ACC112 (cell line): Measurements from ENCODE around the gene KANSL1.

Experiments used
- H2AFZ ChIP-seq: fragments of 200-600 bp; sonication (generic); one replicate; pipeline ENCODE4 v1.6.0; 2017; ENCODE audit warnings: antibody characterized with exemption, low read length; ENCODE audit not compliant: unreplicated experiment
- H3K27ac ChIP-seq: fragments of 200-600 bp; sonication (generic); 2 replicates; pipeline ENCODE4 v1.5.1; 2014; ENCODE audit warnings: low read depth, mild to moderate bottlenecking, antibody characterized with exemption, low read length, moderate library complexity
- H3K27me3 ChIP-seq: fragments of 200-600 bp; sonication (generic); 2 replicates; pipeline ENCODE4 v1.6.1; 2014; ENCODE audit warnings: mild to moderate bottlenecking, antibody characterized with exemption, low read length, moderate library complexity, mixed read lengths; ENCODE audit not compliant: insufficient read depth
- H3K36me3 ChIP-seq: fragments of 200-600 bp; sonication (generic); 2 replicates; pipeline ENCODE4 v1.6.1; 2016; ENCODE audit warnings: mild to moderate bottlenecking, antibody characterized with exemption, low read length, moderate library complexity, mixed read lengths; ENCODE audit not compliant: insufficient read depth
- H3K4me1 ChIP-seq: fragments of 200-600 bp; sonication (generic); one replicate; pipeline ENCODE4 v1.6.1; 2016; ENCODE audit warnings: low read length, mixed read lengths; ENCODE audit not compliant: insufficient read depth, unreplicated experiment, control insufficient read depth
- H3K4me3 ChIP-seq: fragments of 200-600 bp; sonication (generic); 2 replicates; pipeline ENCODE4 v1.5.1; 2014; ENCODE audit warnings: mild to moderate bottlenecking, low read depth, low read length
- H3K79me2 ChIP-seq: fragments of 200-600 bp; sonication (generic); one replicate; pipeline ENCODE4 v1.6.0; 2016; ENCODE audit warnings: low read length; ENCODE audit not compliant: control insufficient read depth, unreplicated experiment, insufficient read depth

Gene KANSL1

DNA sequence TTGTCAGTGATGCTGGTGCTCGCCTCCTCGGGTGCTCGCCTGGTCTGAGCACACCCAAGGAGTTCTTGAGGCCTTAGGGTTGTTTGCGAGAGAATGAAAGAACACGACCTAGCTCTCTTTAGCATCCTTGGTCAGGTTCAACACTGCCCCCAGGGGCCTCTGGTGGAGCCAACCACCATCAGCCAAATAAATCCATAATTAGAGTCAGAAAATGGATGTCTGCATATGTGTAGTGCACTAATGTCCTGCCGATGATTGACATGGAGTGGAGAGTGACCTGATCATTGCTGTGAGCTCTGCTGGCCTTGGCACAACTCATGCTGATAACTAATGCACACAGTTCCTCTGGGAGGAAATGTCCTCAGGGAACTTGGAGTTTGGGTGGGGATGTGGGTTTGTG lies 202.3 kb downstream of the KANSL1 start:
- H3K4me1 ChIP-seq, result no peaks in the 10 kb centered on the region
- no peaks in the 10 kb centered on the region for H3K79me2 ChIP-seq
- no peak overlapping the region for H3K27ac ChIP-seq
- no peaks in the 10 kb centered on the region for H3K27me3 ChIP-seq
- no peak overlapping the region for H2AFZ ChIP-seq
- no peak overlapping the region for H3K4me3 ChIP-seq
- H3K36me3 ChIP-seq, result no peaks in the 10 kb centered on the region

- Histone ChIP-seq H2AFZ (no peak overlapping the region), H3K27ac (no peak overlapping the region), H3K4me1 (no peaks in the 10 kb centered on the region)
Observed at GRCh38 chr17:45989759-45990158, 203.5 kb downstream of the KANSL1 start.

GRCh38 chr17:45987706-45988105 lies 205.5 kb downstream of the KANSL1 start:
- H3K79me2 ChIP-seq, result no peaks in the 10 kb centered on the region
- H3K36me3 ChIP-seq, result no peaks in the 10 kb centered on the region
- no peak overlapping the region for H3K27ac ChIP-seq
- peaks cover 12% of the 10 kb centered on the region for H3K27me3 ChIP-seq
- no peak overlapping the region for H2AFZ ChIP-seq
- no peaks in the 10 kb centered on the region for H3K4me1 ChIP-seq
- H3K4me3 ChIP-seq, result no peak overlapping the region

More at GRCh38 chr17:45989759-45990158, 203.5 kb downstream of the KANSL1 start:
- no peak overlapping the region for H3K4me3 ChIP-seq
- no peaks in the 10 kb centered on the region for H3K36me3 ChIP-seq
- H3K27me3 ChIP-seq, result no peaks in the 10 kb centered on the region
- no peaks in the 10 kb centered on the region for H3K79me2 ChIP-seq

DNA sequence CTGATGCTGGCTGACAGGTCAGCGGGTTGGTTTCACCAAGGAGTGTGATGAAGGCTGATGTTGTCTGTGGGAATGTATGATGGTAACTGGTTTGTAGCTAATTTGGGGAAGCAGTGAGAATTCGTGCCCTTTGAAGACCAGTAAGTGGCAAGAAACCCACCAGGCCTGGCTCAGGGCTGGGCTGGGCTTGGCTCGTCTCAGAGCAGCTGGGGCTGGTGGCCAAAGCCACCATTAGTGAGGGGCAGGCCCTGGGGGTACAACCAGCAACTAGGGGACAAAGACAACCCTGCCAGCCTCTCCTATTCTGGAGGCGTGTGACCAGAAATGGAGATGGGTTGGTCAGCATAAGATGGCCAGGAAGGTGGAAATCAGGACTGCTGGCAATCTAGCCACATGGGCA lies 207.2 kb downstream of the KANSL1 start:
- Histone ChIP-seq H3K4me1 (no peaks in the 10 kb centered on the region), H3K4me3 (no peak overlapping the region), H3K79me2 (no peaks in the 10 kb centered on the region), H2AFZ (no peak overlapping the region), H3K27ac (no peak overlapping the region), H3K27me3 (peaks cover 16% of the 10 kb centered on the region), H3K36me3 (no peaks in the 10 kb centered on the region)

DNA sequence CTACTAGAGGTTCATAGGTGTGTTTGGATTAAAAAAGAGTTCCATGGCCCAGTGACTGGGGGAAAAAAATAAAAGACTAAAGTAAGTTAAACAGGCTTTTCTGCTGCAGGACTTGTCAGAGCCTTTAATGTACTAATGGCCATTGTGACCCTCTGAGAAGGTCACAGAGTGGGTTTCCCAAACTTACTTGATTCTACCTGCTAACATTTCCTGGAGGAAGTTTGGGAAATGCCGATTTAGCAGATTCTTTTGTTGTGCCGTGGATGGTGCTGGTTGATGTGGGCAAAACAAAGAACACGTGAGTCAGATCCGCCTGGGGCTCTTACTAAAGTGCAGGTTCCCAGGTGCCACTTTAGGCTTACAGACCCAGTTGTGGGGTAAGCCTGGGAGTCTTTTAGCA lies 207.8 kb downstream of the KANSL1 start:
- Histone ChIP-seq H2AFZ (no peak overlapping the region), H3K27me3 (peaks cover 16% of the 10 kb centered on the region), H3K27ac (no peak overlapping the region), H3K4me1 (no peaks in the 10 kb centered on the region), H3K4me3 (no peak overlapping the region), H3K36me3 (no peaks in the 10 kb centered on the region), H3K79me2 (no peaks in the 10 kb centered on the region)

- Histone ChIP-seq H3K36me3 (no peaks in the 10 kb centered on the region), H3K27ac (no peak overlapping the region), H3K79me2 (no peaks in the 10 kb centered on the region), H2AFZ (no peak overlapping the region), H3K4me1 (no peaks in the 10 kb centered on the region), H3K27me3 (peaks cover 16% of the 10 kb centered on the region), H3K4me3 (no peak overlapping the region)
Observed at GRCh38 chr17:45984368-45984767, 208.9 kb downstream of the KANSL1 start.

DNA sequence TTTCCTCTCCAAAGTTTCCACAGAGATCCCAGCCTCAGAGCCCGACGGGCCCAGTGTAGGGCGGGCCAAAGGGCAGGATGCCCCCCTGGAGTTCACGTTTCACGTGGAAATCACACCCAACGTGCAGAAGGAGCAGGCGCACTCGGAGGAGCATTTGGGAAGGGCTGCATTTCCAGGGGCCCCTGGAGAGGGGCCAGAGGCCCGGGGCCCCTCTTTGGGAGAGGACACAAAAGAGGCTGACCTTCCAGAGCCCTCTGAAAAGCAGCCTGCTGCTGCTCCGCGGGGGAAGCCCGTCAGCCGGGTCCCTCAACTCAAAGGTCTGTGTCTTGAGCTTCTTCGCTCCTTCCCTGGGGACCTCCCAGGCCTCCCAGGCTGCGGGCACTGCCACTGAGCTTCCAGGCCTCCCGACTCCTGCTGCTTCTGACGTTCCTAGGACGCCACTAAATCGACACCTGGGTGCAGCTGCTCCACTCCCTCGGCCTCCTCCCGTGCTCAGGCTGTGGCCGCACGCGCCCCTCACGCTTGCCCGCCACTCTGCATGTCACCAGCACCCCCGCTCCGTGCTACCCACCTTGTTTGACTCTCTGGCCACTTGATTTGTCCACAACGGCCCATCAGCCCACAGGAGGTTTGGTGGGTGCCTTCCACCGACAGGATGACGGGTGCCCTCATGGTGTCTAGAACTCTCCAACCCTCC lies 209.5 kb downstream of the KANSL1 start:
- Histone ChIP-seq H3K27ac (no peak overlapping the region), H2AFZ (no peak overlapping the region), H3K36me3 (no peaks in the 10 kb centered on the region), H3K4me1 (no peaks in the 10 kb centered on the region), H3K27me3 (peaks cover 16% of the 10 kb centered on the region), H3K79me2 (no peaks in the 10 kb centered on the region), H3K4me3 (no peak overlapping the region)

- H2AFZ ChIP-seq, result no peak overlapping the region
- H3K79me2 ChIP-seq, result no peaks in the 10 kb centered on the region
- no peaks in the 10 kb centered on the region for H3K36me3 ChIP-seq
- no peak overlapping the region for H3K4me3 ChIP-seq
- H3K27me3 ChIP-seq, result peaks cover 16% of the 10 kb centered on the region
- no peak overlapping the region for H3K27ac ChIP-seq
- H3K4me1 ChIP-seq, result no peaks in the 10 kb centered on the region
Observed at GRCh38 chr17:45982791-45983613, 210.2 kb downstream of the KANSL1 start.

GRCh38 chr17:45981306-45981705 lies 211.9 kb downstream of the KANSL1 start:
- Histone ChIP-seq H3K27ac (no peak overlapping the region), H2AFZ (no peak overlapping the region), H3K4me1 (no peaks in the 10 kb centered on the region), H3K27me3 (peaks cover 16% of the 10 kb centered on the region), H3K79me2 (no peaks in the 10 kb centered on the region), H3K4me3 (no peak overlapping the region), H3K36me3 (no peaks in the 10 kb centered on the region)

GRCh38 chr17:45980855-45981254 lies 212.4 kb downstream of the KANSL1 start:
- Histone ChIP-seq H3K4me3 (no peak overlapping the region), H3K27me3 (peaks cover 16% of the 10 kb centered on the region), H3K27ac (no peak overlapping the region), H3K4me1 (no peaks in the 10 kb centered on the region), H3K36me3 (no peaks in the 10 kb centered on the region), H3K79me2 (no peaks in the 10 kb centered on the region), H2AFZ (no peak overlapping the region)
